Spleen (tissue), 7 donors: ENCODE measurements around the gene CD300E.

Experiments
- POLR2A ChIP-seq, 3 donors: fragments of 450-650 bp; IDR thresholded peaks; one replicate each; pipeline ENCODE4 v1.5.1; 2017; ENCODE audit warnings: antibody characterized with exemption in 3 of 3, mild to moderate bottlenecking in 1 of 3
- POLR2AphosphoS5 ChIP-seq, 3 donors: sonication (generic); formaldehyde crosslinking; IDR thresholded peaks; one replicate each; pipeline ENCODE4 v1.5.1; 2017; ENCODE audit warnings: antibody characterized with exemption in 3 of 3
- TF ChIP-seq, protein P1 (sequence below), 11 experiments: fragments of 200-600 bp in 7 of 11; fragments of 450-650 bp in 4 of 11; sonication (generic) in 4 of 11; IDR thresholded peaks in 8 of 11; conservative IDR thresholded peaks in 3 of 11; 1 replicate in 7 of 11; 2 replicates in 4 of 11; pipeline versions ENCODE4 v1.4.0 to v1.8.0; 2016 to 2021; ENCODE audit warnings: antibody characterized with exemption in 11 of 11, inconsistent platforms in 4 of 11, mild to moderate bottlenecking in 1 of 11
- donor health status: DM: no; HTN: no; CAD: no; lungs with moderate emphysema.
- donor health status: DM: no; HTN: no; CAD: no.
- donor health status: DM: no; HTN: no; CAD: no.

- TF ChIP-seq POLR2A (IDR thresholded peaks at IDR 0.05) (no peak), POLR2AphosphoS5 (IDR thresholded peaks at IDR 0.05) (no peak)
- TF ChIP-seq, protein P1, sequence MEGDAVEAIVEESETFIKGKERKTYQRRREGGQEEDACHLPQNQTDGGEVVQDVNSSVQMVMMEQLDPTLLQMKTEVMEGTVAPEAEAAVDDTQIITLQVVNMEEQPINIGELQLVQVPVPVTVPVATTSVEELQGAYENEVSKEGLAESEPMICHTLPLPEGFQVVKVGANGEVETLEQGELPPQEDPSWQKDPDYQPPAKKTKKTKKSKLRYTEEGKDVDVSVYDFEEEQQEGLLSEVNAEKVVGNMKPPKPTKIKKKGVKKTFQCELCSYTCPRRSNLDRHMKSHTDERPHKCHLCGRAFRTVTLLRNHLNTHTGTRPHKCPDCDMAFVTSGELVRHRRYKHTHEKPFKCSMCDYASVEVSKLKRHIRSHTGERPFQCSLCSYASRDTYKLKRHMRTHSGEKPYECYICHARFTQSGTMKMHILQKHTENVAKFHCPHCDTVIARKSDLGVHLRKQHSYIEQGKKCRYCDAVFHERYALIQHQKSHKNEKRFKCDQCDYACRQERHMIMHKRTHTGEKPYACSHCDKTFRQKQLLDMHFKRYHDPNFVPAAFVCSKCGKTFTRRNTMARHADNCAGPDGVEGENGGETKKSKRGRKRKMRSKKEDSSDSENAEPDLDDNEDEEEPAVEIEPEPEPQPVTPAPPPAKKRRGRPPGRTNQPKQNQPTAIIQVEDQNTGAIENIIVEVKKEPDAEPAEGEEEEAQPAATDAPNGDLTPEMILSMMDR (IDR thresholded peaks at IDR 0.05 in 8 of 11, conservative IDR thresholded peaks at IDR 0.05 in 3 of 11): no peak
Measured at GRCh38 chr17:74603746-74604145, 19.8 kb downstream of the CD300E start.
